HG03039 (cell line): ENCODE data around the gene FAM228B.
"Not testable (repeated sequence)": the region's sequence is repeated elsewhere in the genome, so short reads cannot be mapped to it uniquely, and the experiment has no call there.

Experiments used
- ATAC-seq: cut with Tn5 transposase; IDR thresholded peaks from one replicate; pipeline ENCODE4 v1.9.1; 2021; ENCODE audit warnings: mild to moderate bottlenecking, moderate library complexity; ENCODE audit not compliant: unreplicated experiment

The FAM228B gene

GRCh38 chr2:24153478-24153877, 30.2 kb downstream of the FAM228B start:
- no peak for ATAC-seq

- ATAC-seq: no peak
Observed at GRCh38 chr2:24158131-24158530, 34.9 kb downstream of the FAM228B start.

DNA sequence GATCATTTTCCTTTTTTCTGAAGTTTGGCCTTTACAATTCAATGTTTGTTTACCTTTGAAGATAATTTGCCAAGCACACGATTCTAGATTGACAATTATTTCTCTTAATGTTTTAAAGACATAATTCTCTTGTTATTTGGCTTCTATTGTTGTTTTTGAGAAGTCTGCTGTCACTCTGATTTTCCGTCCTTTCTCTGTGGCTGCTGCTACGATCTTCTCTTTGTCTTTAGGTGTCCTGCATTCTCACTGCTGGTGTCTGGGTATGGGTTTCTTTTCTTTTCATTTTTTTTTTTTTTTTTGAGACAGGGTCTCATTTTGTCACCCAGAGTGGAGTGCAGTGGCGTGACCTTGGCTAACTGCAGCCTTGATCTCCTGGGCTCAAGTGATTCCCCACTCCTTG, 36.4 kb downstream of the FAM228B start:
- no peak for ATAC-seq

DNA sequence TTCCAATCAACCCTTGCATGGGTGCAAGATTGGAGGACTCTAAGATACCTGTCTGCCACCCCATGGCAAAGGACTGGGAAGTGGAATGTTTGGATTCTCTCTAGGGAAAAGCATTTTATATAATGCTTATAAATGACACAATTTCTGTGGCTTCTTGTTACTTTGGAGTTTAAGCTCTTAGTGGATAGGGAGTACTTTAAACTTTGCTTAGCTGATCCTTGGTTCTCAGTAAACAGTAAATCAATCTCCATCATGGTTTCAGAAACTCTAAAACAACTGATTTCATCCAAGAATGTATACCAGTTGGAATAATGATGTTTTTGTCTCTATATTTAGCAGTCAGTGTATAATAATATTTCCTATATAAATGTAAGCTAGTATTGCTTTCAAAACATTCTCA, 37.5 kb downstream of the FAM228B start:
- no peak for ATAC-seq

GRCh38 chr2:24162494-24162893, 39.2 kb downstream of the FAM228B start:
- no peak for ATAC-seq

- no peak for ATAC-seq
Observed at GRCh38 chr2:24163186-24163585, 39.9 kb downstream of the FAM228B start.

DNA sequence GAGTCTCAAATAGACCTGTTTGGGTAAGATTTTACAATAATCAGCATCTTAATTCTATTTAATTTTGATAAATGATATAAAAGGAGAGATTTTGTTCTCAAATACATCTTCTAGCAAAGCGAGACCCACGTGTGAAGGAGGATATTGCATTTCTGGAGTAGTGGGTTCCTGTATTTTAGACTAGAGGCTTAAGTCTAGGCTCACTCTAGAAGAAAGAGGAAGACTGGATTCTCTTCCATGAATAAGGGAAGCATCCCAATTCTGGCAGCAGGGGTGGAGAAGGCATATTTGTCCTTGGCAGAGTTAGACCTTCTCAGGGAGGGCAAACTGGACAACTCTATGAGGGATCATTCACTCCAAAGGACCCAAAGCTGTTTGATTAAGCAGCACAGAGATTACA, 40.3 kb downstream of the FAM228B start:
- ATAC-seq: no peak

- ATAC-seq: peak; percentile 63
Observed at GRCh38 chr2:24164416-24164973, 41.2 kb downstream of the FAM228B start.

DNA sequence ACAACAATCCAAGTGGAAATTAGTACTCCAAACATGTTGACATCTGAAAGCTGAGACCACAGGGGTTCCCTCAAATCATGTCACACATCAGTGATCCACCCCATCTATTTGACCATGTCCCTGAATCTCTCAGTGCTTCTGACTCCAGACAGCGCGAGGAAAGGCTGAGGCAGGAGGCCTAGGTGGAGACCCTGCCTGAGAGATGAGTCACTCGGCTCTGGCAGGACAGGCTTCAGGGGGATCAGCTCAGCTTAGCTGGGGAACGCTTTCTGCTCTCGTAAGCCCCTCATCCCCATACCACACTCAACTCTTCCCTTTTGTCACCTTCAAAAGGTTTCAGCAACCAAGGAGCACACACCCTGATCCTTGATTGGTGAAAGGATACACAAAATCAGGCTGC, 45.8 kb downstream of the FAM228B start:
- no peak for ATAC-seq

DNA sequence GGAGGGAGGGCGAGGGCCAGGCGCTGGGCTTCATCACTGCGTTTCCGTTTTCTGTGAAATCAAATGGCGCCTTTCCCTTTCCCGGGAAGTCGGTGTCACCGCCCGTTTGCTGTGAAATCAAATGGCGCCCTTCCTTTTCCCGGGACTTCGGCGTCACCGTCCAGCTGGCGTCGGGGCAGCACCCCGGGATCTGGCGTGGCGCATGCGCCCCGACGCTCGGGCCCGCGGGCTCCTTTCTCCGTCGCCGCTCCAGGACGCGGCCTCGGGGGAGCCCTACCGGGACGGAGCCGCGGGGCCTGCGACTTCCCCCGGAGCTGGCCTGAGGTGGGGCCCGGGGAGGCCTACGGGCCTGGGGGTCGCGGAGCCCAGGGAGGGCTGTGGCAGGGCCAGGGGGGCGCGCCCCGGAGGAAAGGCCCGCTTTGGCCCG, 51.6 kb downstream of the FAM228B start, which contains the start of gene FAM228A:
TSS of gene FAM228A (plus strand) at position 203 of the 427 bp plus-strand sequence. CDS start 428 bp downstream, outside the sequence.
- ATAC-seq: no peak

DNA sequence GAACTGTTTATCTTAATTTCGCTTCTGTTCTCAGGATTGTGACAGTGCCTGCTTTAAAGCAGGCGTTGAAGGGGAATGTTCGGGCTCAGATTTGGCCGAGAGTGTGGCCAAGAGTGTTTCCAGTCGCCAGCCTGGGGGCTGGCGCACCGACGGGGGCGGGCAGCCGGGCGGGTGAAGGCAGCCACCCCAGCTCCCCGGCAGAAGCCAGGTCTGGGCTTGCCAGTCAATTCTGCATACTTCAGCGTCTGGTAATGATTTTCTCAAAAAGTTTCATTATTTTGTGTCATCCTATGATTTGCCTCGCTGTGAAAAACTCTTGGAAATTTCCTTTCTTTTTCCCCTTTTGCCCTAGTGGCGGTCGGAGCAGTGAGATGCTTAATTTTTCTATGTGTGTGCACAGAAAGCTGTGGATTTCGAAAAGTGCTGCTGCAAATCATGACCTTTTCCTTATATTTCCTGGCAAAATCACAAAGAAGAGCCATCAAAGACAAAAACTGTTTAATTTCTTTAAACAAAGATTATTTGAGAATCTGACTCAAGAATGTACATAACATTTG, 52.4 kb downstream of the FAM228B start:
- no peak for ATAC-seq

- no peak for ATAC-seq
Observed at GRCh38 chr2:24176326-24176725, 53.1 kb downstream of the FAM228B start.

DNA sequence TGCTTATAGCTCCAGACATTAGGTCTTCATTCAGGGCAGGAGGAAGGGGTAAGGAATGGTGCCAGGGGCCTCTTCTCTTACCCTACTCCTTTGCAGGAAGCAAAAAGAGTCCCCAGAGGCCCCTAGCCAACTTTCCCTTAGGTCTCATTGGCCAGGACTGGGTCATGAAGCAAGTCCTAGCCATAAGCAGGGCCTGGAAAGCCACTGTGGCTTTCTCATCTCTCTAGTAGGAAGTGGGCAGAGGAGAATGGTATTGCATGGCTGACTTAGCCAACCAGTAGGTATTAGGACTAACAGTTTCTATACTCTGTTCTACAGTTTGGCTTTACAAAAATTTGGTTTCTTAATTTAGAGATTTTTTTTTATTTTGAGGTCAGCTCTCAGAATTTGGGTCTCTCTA, 56.4 kb downstream of the FAM228B start:
- ATAC-seq: no peak

GRCh38 chr2:24181849-24182248, 58.6 kb downstream of the FAM228B start:
- no peak for ATAC-seq

DNA sequence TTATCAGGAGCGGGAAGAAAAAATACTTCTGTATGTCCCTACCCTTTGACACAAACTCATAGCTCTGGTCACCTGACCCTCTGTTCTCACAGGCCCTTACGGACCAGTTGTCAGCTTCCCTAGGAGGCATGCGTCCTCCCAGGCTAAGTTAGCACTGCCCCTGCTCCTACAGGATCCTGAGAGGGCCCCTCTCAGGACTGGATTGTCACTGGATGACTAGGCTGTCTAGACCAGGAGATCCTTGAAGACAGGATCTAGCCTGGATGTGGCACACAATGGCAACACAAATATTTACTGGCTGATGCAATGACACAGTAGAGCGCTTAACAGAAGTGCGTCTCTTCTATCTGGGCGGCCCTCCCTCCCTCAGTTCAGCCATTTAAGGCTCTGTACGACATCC, 59.2 kb downstream of the FAM228B start:
- no peak for ATAC-seq

- no peak for ATAC-seq
Observed at GRCh38 chr2:24183366-24184069, 60.2 kb downstream of the FAM228B start.

- ATAC-seq: no peak
Observed at GRCh38 chr2:24189551-24189950, 66.3 kb downstream of the FAM228B start.

DNA sequence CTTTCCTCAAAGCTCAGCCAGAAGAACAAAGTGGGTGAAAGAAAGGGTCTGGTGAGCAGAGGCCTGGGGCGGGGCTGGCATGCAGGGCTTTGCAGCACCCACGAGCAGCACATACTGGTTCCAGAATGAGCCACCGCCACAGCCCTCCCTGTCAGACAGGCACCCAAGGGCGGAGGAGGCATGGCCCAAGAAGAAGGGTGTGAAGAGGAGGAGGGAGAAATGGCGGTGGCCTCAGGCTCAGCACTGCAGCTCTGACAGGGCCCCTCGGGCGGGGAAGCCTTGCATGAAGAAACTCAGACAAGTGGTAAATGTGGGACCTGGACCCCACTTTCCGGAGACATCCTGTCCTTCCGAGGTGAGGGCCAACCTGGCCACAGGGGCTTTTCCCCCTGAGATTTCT, 67.2 kb downstream of the FAM228B start:
- ATAC-seq: no peak

GRCh38 chr2:24191156-24191555, 67.9 kb downstream of the FAM228B start:
- no peak for ATAC-seq

- no peak for ATAC-seq
Observed at GRCh38 chr2:24191848-24192247, 68.6 kb downstream of the FAM228B start.

- ATAC-seq: not testable (repeated sequence)
Observed at GRCh38 chr2:24197213-24197612, 73.9 kb downstream of the FAM228B start.

DNA sequence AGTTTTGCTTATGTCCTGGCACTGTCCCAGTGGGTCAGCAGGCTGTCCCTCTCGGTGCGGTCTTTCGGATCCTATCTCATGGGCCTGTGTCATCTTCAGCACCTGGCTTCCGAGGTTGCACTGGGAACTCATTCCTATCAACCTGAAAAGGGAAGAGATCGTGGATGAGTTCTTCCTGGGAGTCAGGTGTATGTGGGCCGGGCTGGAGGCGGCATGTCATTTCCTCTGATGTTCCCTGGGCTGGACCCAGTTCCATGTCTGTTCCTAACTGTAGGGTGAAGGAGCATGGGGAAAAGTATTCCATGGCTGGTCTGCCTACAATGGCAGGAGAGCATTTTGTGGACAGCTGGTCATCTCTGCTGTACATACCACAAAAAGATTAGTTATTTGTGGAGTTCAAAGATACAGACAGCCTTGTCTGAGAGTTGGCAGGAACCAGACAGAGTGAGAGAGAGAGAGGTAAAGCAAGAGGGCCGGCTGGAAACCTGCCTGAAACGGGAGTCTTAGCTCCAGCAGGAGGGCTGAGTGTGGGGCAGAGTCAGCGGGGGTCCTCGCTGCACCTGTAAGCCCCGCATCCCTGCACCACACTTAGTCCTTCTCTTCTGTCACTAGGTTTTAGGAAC, 76.8 kb downstream of the FAM228B start:
- ATAC-seq: no peak
